ELF-1 (cell line): Measurements from ENCODE around the gene PSMC4.
"Not testable (repeated sequence)": the region's sequence is repeated elsewhere in the genome, so short reads cannot be mapped to it uniquely, and the experiment has no call there.

Experiments used
- DNase-seq: peaks from one replicate; pipeline ENCODE4 v3.0.0-alpha.2; 2016; ENCODE audit warnings: low read depth, low spot score

PSMC4 gene

DNA sequence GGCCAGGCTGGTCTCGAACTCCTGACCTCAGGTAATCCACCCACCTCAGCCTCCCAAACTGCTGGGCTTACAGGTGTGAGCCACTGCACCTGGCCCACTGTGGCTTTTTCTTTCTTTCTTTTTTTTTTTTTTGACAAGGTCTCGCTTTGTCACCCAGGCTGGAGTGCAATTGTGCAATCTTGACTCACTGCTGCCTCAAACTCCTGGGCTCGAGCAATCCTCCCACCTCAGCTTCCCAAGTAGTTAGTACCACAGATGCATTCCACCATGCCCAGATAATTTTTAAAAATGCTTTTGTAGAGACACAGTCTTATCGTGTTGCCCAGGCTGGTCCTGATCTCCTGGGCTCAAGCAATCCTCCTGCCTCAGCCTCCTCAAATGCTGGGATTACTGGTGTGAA is 24.4 kb upstream of the PSMC4 start:
- no peak for DNase-seq

DNA sequence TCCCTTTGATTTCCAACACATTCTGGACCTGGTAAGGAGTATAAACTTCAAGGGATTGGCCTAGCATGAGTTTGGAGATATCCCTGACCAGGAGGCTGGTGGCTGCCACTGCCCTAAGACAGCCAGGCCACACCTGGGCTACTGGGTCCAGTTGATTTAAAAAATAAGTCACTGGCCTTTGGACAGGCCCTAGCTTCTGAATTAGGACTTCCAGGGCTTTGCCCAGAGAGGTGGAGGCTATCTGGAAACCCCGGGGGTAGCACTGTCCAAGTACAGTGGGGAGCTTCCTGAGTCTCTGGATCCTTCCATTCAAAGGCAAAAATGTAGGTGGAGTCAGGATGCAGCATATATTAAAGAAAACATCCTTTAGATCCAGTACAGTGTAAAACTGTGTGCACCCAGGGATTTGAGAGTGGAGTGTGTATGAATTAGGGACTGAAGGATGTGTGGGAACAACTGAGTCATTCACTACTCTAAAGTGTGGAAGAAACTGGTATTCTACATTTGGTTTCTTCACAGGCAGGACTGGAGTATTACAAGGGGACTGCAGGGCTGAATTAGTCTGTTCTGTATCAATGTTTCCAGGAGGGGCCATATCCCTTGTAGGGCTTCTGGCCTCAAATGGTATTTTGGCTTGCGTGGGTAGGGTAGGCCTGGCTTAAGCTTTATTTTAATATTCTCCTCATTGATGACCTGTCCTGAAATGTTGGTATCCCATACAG is 21.8 kb upstream of the PSMC4 start:
- DNase-seq, result no peak

DNA sequence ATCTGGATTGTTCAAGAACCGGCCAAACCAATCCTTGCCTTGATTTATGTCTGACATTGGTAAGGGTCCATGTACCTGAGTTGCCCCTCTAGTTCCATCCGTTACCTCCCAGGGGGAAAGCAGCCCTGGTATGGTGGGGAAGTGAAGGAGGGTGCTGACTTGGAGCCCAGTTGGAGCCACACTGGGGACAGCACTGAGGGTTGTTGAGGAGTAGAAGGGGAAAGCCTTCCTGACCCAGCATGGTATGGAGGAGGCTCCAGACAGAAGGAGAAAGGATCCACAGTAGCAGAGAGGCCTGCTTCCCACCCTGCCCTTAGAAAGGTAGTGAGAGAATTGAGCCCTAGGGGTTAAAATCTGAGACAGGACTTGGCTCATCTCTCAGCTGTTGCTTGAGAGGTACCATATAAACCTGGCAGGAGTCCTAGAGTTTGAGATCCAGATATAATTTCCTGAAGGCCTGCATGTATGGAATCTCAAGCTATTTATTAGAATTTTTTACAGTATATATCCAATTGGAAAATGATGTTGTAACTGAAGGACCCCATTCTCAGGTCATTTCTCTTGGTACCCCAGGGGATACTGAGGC is 19.8 kb upstream of the PSMC4 start:
- no peak for DNase-seq

DNA sequence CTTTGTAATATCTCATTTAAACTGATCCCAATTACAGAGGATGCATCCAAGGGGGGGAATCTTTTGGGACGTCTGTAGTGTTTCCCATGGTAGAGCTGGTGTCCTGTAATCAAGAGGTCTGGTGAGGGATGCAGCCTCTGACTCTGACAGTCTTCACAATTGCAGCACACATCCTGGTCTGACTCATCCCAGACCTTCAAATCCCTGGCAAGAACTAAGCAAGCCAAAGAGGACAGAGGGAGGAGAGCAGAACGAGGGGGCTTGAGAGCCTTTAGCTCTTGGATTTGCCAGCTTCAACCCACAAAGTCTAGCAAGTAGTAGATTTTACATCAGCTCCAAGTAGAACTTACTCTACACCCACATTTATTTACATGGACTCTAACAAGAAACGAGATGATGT is 19.3 kb upstream of the PSMC4 start:
- DNase-seq, result no peak

DNA sequence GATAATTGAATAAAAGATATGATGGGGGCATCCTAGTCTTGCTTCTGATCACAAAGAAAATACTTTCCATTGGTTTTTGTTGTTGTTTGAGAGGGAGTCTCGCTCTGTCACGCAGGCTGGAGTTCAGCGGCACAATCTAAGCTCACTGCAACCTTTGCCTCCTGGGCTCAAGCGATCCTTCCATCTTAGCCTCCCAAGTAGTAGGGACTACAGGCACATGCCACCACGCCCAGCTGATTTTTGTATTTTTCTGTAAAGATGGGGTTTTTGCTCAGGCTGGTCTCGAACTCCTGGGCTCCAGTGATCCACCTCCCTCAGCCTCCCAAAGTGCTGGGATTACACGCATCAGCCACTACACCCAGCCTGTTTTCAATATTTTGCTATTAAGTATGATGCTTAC is 17.1 kb upstream of the PSMC4 start:
- DNase-seq, result no peak

DNA sequence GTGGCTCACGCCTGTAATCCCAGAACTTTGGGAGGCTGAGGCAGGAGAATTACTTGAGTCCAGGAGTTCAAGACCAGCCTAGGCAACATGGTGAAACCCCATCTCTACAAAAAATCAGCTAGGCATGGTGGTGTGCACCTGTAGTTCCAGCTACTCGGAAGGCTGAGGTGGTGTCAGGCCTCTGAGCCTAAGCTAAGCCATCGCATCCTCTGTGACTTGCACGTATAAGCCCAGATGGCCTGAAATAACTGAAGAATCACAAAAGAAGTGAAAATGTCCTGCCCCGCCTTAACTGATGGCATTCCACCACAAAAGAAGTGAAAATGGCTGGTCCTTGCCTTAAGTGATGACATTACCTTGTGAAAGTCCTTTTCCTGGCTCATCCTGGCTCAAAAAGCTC is 13.1 kb upstream of the PSMC4 start:
- DNase-seq, result not testable (repeated sequence)

DNA sequence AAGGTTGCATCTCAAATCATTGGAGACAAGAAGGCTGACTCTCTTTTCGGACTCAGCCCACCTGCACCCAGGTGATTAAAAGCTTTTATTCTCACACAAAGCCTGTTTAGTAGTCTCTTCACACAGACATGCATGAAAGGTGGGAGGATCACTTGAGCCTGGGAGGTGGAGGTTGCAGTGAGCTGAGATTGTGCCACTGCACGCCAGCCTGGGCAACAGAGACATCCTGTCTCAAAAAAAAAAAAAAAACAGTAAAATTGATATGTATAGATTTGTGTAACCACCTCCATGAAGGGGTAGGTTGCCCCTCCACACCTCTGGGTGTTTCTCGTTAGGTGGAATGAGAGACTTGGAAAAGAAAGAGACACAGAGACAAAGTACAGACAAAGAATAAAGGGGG is 12.0 kb upstream of the PSMC4 start:
- not testable (repeated sequence) for DNase-seq

DNA sequence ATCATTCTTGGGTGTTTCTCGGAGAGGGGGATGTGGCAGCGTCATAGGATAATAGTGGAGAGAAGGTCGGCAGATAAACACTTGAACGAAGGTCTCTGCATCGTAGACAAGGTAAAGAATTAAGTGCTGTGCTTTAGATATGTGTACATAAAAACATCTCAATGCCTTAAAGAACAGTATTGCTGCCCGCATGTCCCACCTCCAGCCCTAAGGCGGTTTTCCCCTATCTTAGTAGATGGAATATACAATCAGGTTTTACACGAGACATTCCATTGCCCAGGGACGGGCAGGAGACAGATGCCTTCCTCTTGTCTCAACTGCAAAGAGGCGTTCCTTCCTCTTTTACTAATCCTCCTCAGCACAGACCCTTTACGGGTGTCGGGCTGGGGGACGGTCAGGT is 11.6 kb upstream of the PSMC4 start:
- not testable (repeated sequence) for DNase-seq

DNA sequence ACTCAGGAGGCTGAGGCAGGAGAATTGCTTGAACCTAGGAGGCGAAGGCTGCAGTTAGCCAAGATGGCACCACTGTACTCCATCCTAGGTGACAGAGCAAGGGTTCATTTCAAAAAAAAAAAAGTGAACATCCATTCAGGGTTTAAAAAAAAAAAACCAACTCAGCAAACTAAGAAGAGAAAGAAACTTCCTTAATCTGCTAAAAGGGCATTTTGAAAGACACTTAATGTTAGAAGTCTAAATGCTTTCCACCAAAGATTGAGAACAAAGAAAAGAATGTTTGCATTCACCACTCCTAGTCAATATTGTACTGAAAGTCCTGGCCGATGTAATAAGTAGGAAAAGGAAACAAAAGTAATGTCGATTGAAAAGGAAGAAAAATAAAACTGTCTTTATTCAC is 7.1 kb upstream of the PSMC4 start:
- no peak for DNase-seq

DNA sequence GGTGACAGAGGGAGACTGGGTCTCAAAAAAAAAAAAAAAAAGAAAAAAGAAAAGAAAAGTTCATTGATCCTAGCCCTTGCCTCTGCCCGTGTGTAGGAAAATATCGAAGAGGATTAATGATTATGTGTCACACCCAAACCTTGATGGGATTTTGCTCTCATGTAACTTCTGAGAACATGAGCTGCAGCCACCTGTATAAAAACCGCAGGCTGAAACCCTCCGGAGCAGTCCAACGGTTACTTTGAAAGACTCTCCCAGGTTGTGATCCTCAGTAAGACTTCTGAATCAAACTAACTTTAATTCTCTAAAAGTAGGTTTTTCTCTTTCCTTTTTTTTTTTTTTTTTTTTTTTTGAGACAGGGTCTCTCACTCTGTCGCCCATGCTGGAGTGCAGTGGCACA is 4.3 kb upstream of the PSMC4 start:
- no peak for DNase-seq

DNA sequence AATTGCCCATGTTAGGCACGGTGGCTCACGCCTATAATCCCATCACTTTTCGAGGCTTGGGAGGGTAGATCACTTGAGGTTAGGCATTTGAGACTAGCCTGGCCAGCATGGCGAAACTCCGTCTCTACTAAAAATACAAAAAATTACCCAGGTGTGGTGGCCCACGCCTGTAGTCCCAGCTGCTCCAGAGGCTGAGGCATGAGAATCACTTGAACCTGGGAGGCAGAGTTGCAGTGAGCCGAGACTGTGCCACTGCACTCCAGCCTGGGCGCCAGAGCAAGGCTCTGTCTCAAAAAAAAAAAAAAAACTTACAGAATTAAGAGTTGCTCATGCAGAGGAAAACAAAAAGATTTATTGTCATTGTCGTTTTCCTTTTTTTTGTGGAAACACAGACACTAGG is 3.4 kb upstream of the PSMC4 start:
- DNase-seq, result no peak

DNA sequence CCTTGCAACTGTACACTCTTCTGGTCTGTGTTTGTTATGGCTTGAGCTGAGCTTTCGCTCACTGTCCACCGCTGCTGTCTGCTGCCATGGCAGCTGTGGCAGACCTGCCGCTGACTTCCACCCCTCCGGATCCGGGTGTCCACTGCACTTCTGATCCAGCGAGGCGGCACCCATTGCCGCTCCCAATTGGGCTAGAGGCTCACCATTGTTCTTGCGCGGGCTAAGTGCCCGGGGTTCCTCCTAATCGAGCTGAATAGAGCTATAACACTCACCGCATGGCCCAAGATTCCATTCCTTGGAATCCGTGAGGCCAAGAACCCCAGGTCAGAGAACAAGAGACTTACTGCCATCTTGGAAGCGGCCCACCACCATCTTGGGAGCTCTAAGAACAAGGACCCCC is 2.2 kb upstream of the PSMC4 start:
- DNase-seq, result no peak

DNA sequence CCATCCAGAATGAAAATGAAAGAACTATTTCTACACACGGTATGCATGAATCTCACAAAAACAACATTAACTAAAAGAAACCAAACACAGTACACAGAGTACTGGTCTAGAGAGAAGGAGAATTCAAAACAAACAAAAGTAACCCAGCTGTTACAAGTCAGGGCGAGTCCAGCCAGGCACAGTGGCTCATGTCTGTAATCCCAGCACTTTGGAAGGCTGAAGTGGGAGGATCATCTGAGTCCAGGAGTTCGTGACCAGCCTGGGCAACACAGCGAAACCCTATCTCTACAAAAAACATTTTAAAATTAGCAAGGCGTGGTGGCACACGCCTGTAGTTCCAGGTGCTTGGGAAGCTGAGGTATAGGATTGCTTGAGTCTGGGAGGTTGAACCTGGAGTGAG is 1.7 kb upstream of the PSMC4 start:
- no peak for DNase-seq

DNA sequence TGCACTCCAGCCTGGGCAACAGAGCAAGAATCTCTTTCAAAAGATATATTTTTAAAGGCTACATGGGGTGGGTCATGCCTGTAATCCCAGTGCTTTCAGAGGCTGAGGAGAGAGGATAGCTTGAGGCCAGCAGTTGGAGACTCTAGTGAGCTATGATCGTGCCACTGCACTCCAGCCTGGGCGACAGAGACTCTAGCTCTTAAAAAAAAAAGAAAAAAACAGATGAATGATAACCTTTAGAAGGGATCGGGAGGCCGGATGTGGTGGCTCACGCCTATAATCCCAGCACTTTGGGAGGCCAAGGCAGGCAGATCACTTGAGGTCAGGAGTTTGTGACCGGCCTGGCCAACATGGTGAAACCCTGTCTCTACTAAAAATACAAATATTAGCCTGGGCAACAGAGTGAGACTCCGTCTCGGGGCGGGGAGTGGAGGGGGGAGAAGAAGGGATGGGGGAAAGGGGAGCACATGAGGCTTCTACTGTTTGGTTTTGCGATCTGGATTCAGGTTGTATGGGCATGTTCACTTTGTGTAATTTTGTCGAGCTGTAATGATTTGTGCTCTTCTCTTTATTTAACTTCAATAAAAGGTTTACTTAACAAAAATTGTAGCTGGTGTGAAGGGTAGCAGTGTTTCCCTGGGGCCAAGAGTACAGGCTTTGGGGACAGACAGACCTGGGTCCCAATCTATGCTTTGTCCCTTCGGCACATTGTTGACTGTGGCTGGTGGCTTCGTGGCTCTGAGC is 1.1 kb upstream of the PSMC4 start:
- no peak for DNase-seq

DNA sequence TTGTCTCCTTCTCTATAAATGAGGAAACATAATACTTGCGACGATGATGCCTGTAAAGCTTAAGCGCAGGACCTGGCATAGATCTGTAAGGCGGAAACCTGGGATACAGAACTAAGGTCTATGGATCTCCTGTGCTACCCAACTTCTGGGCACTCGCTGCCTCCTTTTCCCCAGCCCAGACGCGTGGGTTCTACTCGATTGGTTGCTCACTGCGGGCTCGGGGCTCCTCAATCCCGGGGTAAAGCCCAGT is 615 bp upstream of the PSMC4 start:
- DNase-seq, result no peak

DNA sequence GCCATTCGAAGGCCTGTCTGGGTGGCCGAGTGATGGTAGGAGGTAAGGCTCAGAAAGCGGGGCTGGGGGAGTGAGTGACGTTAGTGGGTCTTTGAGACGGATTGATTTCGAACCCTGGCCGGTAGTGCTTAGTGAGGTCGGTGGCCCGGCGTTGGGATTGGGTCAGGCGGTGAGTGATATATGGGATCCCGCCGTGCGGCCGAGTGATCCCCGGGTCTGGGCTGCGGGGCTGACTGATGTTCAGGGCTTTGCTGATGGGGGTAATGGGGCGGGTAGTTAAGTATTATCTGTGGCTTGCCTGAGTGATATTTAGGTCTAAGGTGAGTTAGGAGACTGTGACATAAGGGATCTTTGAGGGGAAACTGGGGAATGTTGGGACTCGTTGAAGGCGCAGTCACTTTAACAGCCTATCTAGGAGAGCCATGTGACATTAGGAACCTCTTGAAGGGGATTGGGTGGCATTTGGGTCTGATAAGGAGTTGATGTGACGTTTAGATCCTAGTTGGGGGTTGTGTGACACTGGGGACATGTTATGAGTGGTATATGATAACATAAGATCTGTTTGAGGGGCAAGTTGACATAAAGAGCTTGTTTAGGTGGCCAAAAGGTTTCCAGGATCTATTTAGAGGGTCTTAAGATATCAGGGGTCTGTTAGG is 543 bp downstream of the PSMC4 start:
- DNase-seq, result no peak

DNA sequence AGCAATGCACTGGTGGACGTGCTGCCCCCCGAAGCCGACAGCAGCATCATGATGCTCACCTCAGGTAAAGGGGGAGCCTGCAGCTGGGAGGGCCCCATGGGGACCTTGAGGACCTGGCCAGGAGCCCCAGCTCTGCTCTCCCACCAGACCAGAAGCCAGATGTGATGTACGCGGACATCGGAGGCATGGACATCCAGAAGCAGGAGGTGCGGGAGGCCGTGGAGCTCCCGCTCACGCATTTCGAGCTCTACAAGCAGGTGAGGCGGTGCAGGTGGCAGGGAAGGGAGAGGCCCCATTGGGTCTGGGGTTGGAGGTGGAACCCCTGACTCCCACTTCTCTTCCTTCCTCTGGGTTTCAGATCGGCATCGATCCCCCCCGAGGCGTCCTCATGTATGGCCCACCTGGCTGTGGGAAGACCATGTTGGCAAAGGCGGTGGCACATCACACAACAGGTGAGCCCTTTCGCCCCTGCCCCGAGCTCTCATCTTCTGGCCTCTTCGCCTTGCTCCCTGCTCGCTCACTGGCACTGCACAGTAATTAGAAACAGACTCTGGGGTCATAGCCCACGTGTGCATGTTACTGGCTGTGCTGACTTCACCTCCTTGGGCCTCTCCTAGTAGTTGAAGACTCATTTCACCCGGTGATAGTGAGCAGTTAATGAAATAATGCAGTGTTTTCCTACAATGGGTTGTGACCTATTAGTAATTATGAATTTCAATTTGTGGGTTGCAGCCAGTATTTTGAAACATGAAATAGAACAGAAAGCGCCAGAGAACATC is 3.6 kb downstream of the PSMC4 start:
- no peak for DNase-seq

DNA sequence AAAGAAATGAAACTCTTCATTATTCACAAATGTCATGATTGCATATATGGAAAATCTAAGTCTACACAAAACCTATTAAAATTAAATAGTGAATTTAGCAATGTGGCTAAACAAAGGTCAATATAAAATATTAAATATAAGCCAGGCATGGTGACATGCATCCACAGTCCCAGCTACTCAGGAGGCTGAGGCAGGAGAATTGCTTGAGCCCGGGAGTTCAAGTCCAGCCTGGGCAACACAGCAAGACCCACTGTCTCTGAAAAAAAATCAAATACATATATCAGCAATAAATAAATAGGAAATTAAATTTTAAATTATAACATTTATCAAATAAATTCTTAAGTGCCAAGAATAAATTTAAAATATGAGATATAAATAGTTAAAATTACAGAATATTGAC is 11.9 kb downstream of the PSMC4 start:
- no peak for DNase-seq

DNA sequence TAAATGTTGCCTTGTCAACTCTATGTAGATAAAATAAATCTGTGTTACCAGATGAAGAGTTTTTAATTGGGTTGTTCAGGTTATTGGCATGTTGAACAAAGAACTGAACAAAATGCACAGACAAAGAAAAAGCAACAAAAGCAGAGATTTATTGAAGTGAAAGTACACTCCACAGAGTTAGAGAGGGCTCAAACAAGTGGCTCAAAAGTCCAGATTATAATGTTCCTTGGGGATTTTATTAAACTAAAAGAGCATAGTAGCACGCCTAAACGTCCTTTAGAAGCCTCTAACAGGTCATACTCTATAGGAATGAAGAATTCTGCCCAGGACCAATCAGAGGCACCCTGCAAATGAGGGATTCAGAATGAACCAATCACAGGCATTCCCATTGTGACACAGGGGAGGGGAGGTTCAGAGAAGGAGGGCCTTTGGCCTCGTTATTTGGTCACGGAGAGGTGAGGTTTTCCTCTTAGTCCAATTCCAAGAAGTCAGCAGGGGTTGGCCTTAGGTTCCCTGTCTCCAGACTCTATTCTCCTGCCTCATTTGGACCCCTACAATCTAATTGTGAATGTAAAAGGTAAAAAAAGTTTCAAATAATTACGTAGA is 12.8 kb downstream of the PSMC4 start:
- DNase-seq, result no peak

DNA sequence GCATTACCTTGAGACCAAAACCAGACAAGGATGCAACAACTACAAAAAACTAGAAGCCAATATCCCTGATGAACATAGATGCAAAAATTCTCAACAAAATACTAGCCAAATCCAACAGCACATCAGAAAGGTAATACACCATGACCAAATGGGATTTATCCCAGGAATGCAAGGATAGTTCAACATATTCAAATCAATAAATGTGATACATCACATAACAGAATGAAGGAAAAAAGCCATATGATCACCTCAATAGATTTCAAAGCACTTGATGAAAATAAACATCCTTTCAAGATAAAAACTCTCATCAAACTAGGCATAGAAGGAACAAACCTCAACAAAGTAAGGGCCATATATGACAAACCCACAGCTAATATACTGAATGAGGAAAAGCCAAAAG is 15.7 kb downstream of the PSMC4 start:
- DNase-seq, result no peak

DNA sequence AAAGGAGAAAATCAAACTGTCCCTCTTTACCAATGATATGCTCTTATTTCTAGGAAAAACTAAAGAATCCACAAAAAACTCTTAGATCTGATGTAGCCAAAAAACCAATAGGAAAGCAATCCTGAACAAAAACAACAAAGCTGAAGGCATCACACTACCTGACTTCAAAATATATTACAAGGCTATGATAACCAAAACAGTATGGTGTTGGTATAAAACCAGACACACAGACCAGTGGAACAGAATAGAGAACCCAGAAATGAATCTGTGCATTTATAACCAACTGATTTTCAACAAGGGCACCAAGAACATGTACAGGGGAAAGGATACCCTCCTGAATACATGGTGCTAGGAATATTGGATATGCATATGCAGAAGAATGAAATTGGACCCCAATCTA is 16.2 kb downstream of the PSMC4 start:
- no peak for DNase-seq

DNA sequence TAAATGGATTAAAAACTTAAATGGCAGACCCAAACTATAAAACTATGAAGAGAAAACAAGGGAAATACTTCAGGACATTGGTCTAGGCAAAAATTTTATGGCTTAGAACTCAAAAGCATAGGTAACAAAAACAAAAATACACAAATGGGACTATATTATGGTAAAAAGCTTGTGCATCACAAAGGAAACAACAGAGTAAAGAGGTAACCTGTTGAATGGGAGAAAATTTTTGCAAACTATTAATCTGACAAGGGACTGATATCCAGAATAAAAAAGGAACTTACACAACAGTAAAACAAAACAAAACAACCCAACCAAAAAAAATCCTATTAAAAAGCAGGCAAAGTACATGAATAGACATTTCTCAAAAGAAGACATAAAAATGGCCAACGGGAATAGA is 16.6 kb downstream of the PSMC4 start:
- no peak for DNase-seq
